ENCODE data around the gene GRM7.

GRM7 gene

DNA sequence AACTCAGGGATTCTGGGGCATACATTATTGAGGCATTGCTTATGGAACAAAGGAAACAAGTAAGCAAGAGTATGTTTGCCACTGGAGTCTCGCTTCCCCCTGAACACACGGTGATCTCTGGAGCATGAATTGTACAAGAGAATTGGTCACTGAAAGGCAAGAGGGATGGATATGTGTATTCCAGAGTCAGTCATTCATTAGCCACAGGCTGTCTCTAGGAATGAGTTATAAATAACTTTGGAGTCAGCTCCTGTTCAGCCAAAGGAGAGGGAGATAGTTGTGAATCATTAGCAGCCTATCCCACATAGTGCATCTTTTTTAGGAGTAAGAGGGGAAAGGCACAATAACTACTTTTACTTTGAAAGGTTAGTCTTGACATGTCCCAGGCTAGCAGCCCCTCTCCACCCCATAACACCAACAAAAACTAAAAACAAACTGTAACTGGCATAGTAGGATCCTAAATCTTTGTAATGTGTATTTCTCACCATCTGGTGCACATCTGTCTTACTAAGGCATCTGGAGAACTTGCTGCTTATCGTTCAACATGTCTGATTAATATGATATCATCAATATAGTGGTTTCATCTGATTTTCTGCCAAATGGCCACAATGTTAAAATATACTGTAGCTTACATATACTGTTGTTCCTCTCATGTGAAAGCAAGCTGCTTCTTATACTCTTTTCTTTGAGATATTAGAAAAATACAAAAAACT is 462.2 kb downstream of the GRM7 start:
- no peak for DNase-seq

DNA sequence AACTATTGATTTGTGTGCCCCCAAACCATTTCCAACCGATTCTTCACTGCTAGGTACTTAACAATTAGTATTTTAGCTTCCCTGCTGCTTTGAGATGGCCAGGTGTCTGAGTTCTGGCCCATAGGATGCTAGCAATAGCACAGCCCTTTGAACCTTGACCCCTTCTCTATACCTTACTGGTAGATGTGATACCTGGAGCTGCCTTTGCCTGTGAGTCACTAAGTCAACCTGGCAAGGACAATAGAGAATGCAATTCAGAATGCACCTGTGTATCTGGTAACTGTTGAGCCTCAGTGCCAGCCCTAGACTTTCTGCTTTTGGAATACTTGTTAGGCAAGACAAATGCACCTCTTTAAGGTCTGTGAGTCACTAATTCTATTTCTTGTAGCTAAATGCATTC is 467.4 kb downstream of the GRM7 start:
- DNase-seq: no peak

DNA sequence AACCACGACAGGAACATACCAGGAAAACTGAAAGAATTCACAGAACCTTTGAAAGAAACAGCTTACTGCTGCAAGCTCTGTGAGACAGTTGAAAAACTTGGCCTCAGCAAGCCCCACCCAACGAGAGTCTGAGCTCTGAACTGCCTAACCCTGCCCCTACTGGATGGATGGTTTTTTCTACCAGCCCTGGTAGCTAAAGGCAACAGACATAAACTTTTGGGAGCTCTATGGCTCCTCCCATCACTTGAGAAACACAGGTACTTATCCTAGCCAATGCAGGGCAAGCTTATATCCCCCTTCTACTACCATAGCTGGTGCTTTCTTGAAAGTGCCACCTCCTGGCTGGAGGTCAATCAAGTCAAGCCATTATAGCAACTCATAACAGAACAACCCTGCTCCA is 471.8 kb downstream of the GRM7 start:
- no peak for DNase-seq

DNA sequence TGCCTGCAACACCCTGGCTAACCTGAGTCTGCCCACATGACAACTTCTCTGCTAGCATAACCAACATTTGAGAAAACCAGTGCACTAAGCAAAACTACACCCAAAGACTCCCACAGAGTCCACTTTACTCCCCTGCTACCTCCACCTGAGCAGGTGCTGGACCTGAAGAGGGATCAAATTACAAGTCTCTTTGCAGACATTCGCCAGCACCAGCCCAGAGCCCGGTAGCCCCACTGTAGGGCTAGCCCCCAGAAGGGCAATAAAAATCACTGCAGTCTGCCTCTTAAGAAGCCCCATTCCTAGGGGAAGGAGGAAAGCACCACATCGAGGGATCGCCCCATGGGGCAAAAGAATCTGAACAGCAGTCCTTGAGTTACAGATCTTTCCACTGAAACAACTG is 472.2 kb downstream of the GRM7 start:
- DNase-seq: no peak

DNA sequence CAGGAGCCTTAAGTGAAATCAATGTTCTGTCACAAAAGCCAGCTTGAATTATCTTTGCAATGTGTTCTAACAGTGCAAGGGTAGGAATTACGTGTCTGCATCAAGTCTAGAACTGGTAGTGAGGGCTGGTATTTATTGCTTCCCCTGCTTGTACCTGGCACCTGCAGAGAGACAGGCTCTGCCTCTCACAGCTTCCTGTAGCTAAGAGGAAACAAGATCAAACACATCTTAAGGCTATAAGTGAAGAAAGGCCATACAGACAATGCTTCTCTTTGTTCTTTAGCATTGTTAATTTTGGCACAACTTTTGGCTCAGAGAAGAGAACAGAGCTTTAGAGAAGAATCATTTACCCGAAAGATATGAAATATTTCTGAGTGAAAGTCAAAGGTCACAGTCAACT is 479.9 kb downstream of the GRM7 start:
- no peak for DNase-seq

DNA sequence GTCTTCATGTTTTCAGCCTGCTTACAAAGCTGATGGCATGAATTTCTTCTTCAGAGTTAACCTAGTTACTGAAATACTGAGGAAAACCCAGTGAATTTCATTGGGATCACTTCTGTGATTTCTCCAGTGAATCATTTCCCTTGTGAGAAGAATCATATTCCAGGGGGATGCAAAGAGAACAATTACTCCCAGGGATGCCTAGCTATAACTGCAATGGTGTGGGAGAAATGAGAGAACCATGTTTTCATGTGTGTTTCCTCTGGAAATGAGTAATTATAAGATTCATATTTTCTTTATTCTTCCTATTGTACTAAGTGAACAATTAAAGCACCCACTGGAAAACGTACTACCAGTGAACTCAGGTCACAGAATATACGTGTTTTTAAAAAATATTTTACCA is 485.4 kb downstream of the GRM7 start:
- no peak for DNase-seq

DNA sequence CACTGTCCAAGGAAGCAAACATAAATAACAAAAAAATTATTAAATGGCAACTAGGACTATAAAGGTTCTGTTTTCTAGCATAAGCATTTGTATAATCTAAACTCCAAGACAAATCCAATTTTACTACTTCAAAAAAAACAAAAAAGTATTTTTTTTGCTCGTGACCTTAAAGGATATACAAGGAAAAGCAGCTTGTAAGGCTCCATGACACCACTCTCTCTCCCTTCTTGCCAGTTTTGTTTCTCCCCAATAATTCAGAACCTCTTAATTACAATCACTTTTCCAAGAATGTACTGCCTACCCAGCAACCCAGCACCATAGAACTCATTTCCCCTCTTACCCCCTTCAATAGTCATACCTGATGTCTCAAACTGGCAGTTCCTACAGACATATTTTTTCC is 496.2 kb downstream of the GRM7 start:
- no peak for DNase-seq

DNA sequence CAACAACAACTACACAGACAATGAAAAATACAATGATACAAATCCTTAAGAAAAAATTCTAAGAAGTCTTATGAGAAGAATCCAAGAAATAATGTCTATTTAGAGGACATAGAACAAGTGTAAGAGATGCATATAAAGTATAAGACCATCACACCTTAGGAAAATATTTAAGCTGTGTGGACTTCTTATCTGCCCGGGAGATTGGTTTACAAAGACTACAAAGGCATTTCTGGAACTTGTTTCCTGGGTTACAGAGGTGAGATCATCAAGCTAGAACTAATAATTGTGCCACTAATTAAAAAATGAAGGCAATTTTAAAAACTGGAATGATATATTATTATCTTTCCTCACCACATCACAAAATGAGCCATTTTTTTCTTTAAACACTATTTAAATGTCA is 507.1 kb downstream of the GRM7 start:
- DNase-seq: no peak

DNA sequence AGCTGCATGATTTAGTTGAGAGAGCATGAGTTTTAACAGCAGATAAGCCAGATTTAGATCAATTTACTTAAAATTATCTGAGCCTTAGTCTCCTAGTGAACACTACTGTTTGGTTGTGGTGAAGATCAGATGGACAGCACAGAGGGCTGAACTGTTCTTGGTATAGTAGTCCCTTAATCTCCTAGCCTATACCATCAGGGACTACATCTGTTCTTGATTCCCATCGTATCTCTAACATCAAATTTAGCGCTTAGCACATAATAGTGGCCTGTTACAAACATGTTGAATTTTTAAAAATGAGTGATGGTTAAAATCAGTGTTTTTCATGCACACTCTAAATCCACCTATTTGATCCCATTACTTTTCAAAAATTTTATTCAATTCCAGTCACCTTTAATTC is 507.7 kb downstream of the GRM7 start:
- no peak for DNase-seq

DNA sequence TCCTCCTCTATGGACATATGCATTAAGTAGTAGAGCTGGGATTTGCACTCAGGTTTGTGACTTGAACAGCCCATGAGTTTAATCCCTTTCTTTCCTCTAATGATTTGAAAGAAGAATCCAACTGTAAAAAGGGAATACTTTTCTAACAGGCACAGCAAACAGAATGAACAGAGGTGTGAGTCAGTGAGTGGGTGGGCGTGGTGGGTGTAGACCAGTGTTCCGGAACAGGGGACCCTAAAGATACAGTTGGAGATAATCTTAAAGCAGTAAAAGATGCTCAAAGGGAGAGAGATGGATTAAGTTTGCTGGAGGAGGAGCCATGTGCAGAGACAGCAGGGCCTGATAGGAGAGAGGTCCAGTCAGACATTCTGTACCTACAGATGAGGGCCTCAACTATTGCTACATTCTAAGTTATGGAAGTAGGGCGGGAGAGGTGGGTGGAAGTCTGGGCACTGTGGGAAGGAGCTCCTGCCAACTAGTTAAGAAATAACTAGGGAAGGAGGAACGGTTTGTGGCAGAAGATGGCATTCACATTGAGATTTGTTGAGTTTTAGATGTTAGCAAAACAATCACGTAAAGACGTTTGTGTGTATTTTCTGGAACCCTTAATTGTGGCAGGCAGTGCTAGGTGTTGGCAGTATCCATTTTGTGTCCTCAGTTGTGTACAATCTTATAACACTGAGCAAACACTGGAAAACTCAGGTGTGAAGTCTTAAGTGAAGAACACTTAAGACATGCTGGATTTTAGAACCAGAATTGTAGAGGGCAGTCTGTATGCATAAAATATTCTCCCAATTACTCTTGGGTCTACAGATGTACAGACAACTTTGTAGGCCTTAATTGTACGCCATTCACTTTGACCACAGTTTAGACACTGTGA is 511.0 kb downstream of the GRM7 start:
- no peak for DNase-seq

DNA sequence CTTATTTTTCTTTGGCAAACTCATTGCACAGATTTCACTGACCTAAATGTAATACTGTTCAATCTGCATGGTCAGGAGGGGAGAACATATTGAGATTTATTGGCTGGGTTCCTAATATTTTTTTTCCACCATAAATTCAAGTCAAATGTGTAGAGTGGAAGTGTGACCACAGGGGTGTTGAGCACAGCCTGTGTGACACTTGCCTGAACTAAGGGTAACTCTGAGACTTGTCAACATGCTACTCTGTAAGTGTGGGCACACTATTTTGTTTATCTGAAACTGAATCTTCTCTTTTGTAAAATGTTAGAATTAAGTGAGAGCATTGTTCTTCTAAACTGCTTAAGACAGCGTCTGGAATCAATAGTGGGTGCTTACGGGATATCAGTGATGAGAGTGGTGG is 516.2 kb downstream of the GRM7 start:
- no peak for DNase-seq

DNA sequence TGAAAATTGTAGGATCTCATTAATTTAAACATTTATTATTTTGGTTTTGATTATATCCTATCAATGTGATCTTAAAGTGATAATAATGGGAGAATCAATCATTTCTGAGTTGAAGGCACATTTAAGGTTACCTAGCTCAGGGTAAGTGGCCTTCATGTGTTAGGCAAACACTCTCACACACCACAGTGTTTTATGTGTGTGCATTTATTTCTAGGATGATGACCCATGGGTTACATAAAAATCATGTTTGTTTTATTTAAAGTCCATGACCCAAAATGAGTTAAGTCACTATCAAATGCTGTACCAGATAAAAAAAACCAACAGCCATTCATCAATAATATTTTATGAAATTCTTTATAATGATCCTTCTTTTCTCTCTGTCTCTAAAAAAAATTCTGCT is 520.8 kb downstream of the GRM7 start:
- no peak for DNase-seq

DNA sequence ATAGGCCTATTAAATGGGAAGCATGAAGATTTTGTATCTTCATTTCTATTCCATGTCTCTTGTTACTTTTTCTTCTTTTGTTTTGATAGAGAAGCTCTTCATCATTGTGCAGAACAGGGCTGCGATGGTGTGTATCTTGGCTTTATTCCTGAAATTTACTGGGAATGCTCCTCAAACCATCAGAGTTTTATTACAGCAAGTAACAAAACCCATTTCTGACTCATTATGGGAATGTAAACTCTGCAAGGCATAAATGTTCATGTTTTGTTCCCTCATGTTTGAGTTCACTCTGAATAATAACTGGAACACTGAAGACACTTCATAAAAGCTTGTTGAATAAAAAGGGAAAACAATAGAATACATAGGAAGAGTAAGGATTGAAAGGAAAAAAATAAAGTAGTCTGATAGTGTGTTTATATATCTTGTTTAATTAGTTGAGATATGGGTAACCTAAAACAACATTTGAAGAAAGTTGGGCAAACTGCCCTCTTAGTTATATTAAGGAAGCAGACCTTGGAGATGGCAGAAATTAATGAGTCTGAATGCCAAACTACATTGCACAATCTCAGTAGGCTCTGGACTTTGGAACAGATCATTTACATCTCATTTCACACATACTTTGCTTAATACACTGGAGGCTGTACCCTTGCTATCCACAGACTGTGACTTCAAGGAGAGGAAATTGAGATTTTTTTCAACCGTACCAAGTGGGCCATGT is 521.5 kb downstream of the GRM7 start:
- peak; percentile 70 for DNase-seq

DNA sequence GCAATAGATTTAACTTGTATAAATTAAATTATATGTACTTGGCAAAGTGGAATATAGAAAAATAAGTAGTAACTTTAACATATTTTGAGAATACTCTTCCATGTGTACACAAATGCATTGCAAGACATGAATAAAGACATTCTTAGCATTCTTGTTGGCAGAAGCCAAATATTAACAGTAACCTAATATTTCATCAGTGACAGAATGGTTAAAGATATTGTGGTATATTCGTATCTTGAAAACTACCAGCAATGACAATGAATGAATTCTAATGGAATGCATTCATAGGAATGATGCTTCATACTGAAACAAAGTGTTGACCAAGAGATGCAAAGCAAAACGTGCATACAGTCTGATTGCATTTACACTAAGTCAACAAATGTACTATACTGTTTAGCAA is 524.7 kb downstream of the GRM7 start:
- DNase-seq: no peak

DNA sequence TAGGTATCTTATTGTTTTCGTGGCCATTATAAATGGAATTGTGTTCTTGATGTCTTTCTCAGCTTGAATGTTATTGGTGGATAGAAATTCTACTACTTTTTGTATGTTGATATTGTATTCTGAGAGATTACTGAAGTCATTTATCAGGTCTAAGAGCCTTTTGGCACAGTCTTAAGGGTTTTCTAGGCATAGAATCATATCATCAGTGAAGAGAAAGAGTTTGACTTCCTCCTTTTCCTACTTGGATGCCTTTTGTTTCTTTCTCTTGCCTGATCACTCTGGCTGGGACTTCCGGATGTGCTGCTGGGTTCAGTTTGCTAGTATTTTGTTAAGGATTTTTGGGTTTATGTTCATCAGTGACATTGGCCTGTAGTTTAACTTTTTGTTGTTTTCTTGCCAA is 527.1 kb downstream of the GRM7 start:
- DNase-seq: no peak

DNA sequence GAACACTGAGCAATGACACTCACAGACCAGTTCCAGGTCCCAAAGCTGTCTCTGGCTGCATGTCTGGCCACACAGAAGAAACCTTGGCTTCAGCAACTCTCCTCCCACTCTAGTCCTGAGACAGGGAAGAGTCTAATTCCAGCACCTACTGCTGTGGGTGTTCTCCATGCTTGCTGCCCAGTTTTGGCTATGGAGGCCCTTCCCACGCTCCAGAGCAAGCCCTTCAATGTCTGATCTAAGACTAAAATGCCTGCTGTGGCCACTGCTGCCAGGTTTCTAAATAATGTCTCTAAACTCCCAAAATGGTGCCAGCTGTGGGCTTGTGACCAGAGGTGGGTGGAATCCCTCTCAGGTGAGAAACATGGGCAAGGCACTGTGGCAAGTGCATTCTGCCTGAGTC is 531.3 kb downstream of the GRM7 start:
- DNase-seq: no peak

DNA sequence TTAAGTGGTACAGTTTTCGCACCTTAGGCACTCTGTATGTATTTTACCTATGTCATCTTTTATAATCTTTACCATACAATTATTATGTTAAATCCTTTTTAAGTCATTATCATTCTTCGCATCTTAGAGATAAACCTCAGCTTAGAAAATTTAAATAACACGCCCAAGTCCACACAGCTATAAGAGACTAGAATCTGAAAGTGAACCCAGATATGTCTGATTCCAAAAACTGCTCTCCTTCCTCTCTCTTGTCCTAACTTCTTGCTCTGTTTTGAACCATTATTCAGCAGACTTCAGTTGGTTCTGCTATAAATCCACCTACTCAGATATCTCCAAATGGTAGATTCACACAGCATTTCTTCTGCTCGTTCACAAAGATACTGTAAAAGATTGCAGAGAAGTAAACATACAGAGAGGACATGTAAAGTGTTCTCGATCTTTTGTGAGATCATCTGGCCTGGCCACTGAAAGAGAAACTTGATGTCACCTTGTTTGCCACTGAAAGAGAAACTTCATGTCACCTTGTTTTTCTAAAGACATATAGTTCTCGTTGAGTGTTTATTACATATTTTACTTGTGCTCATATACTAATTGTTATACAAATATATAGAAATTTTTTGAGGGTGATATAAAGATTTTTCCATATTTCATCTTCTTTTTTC is 533.2 kb downstream of the GRM7 start:
- DNase-seq: no peak

DNA sequence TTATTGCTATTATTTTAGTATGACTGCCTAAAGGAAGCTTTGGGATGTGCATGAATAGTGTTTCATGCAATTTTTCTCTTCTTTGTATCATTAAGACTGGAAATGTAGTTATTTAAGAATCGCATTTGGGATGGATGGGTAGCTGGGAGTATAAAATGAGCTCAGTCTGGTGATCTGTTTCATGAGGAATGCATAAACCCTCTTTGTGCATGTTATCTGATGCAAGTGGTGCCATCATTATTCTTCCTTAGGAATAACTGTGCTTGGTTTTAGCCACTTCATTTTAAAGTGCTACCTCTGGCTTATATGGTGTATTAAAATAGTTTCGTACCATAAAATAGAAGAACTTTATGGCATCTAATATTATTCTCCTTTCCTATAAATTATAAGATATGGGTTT is 535.6 kb downstream of the GRM7 start:
- DNase-seq: no peak

DNA sequence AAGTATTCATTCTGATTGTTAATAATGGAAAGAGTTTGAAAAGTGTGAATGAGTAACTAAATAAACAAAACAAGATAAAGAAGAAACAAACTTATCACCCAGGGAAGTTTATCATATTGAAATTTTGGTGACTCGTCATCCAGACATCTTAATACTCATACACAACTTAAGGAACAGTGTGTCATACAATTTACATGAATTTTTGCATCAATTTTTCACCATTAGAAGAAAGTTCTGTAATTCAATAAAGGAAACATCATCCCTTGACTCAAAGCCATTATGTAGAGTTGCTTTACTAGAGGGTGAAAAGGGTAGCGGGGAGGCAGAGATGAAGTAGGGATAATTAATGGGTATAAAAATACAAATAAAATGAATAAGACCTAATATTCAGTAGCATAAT is 536.2 kb downstream of the GRM7 start:
- DNase-seq: no peak

DNA sequence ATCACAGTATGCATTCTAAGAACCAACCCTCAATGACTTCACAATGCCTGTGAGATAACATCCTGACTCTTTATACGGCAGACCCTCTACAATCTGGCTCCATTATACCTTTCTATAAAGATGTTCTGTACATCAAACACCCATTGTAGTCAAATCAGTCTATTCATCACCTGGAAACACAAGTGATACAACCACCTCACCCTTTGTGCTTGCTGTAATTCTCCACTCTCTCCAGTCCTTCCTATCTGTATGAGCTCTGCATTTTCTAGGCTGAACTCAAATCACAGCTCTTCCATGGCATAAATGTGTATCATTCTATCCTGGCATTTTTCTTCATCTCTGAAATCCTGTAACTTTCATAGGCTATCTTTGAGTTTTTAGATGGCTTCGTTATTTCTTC is 539.4 kb downstream of the GRM7 start:
- DNase-seq: no peak

DNA sequence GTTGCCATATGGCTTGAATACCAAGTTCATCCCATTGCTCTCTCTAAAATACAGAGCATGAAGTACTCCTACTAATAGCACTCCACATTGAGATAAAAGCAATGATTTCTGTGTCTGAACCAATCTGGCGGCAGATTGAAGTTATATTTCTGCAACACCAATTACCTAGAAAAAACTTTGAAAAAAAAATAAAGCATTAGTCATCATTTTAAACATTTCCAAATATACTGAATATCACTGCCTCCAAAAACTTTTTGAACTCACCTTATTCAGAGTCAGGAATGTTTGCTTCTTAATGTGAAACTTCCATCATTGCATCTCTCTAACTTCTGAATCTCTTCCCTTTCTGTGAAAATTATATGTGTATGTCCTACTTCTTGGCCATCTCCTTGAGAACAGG is 540.5 kb downstream of the GRM7 start:
- DNase-seq: no peak

DNA sequence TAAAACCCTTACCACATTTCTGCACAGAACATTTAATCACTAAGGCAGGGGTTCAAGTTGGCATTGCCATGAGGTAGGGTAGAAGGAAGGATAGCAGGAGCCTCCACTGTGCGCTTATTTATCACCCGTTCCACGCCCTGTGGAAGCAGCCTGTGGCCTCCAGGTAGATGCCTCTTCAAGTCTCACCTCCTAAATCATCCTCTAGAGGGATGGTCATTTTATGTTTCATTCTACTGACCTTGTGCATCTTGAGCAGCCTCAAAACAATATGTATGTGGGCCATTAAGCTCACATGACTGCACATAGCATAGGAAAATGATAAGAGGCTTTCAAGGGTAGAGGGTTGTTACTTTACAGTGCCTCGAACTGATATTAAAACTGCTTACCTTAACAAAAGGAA is 546.2 kb downstream of the GRM7 start:
- no peak for DNase-seq

DNA sequence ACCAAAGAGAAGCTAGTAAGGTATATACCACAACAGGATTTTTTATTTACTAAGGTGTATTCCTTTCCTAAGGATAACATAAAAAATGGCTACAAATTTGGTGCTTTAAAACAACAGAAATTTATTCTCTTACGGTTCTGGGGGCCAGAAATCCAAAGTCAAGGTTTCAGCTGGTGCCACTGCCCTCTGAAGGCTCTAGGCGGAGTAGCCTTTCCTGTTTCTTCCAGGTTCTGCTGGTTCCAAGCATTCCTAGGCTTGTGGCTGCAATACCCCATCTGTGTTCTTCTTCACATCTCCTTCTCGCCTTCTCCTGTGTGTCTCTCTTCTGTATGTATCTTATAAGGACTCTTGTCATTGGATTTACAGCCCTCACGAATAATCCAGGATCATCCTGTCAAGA is 549.9 kb downstream of the GRM7 start:
- no peak for DNase-seq
